Measurements from ENCODE around the gene DLGAP1.
"Not testable (repeated sequence)": the region's sequence is repeated elsewhere in the genome, so short reads cannot be mapped to it uniquely, and the experiment has no call there.

The DLGAP1 gene

GRCh38 chr18:3709205-3709604, 745.9 kb downstream of the DLGAP1 start:
- no peak for DNase-seq

- DNase-seq, result no peak
Observed at GRCh38 chr18:3706279-3707097, 748.6 kb downstream of the DLGAP1 start.

GRCh38 chr18:3704556-3705344, 750.4 kb downstream of the DLGAP1 start:
- peak; percentile 22 for DNase-seq

- DNase-seq, result peak; percentile 55
Observed at GRCh38 chr18:3703732-3704176, 751.4 kb downstream of the DLGAP1 start.

GRCh38 chr18:3699707-3700567, 755.2 kb downstream of the DLGAP1 start:
- not testable (repeated sequence) for DNase-seq

- not testable (repeated sequence) for DNase-seq
Observed at GRCh38 chr18:3694030-3694778, 760.9 kb downstream of the DLGAP1 start.

- DNase-seq, result no peak
Observed at GRCh38 chr18:3693410-3693809, 761.7 kb downstream of the DLGAP1 start.

- DNase-seq, result no peak
Observed at GRCh38 chr18:3692691-3693090, 762.4 kb downstream of the DLGAP1 start.

- no peak for DNase-seq
Observed at GRCh38 chr18:3692113-3692621, 762.9 kb downstream of the DLGAP1 start.

- no peak for DNase-seq
Observed at GRCh38 chr18:3691705-3692104, 763.4 kb downstream of the DLGAP1 start.

GRCh38 chr18:3690764-3691066, 764.4 kb downstream of the DLGAP1 start:
- no peak for DNase-seq

GRCh38 chr18:3689986-3690763, 764.9 kb downstream of the DLGAP1 start:
- DNase-seq, result no peak

GRCh38 chr18:3689091-3689490, 766.0 kb downstream of the DLGAP1 start:
- no peak for DNase-seq

GRCh38 chr18:3688690-3689089, 766.4 kb downstream of the DLGAP1 start:
- peak; percentile 81 for DNase-seq

- DNase-seq, result no peak
Observed at GRCh38 chr18:3683483-3683882, 771.6 kb downstream of the DLGAP1 start.

- no peak for DNase-seq
Observed at GRCh38 chr18:3682061-3682460, 773.0 kb downstream of the DLGAP1 start.

GRCh38 chr18:3679241-3679640, 775.9 kb downstream of the DLGAP1 start:
- DNase-seq, result no peak

- DNase-seq, result no peak
Observed at GRCh38 chr18:3675994-3676393, 779.1 kb downstream of the DLGAP1 start.

- peak; percentile 76 for DNase-seq
Observed at GRCh38 chr18:3675446-3675845, 779.7 kb downstream of the DLGAP1 start.

GRCh38 chr18:3671176-3671575, 783.9 kb downstream of the DLGAP1 start:
- DNase-seq, result no peak

- DNase-seq, result no peak
Observed at GRCh38 chr18:3669376-3669775, 785.7 kb downstream of the DLGAP1 start.

All from NCI-H226 (cell line).